Activated CD4-positive, alpha-beta T cell treated with anti-CD3 and anti-CD28 coated beads, Interleukin-2, amount 50 U/mL, for 48 hours (primary cell): ENCODE results near the gene UST.
"Not testable (repeated sequence)": the region's sequence is repeated elsewhere in the genome, so short reads cannot be mapped to it uniquely, and the experiment has no call there.

ENCODE experiments used
- DNase-seq, 2 experiments: peaks; one replicate each; pipeline ENCODE4 v3.0.0-alpha.2; 2020

UST gene

GRCh38 chr6:148769304-148769968 lies 22.6 kb downstream of the UST start:
- no peak for DNase-seq

GRCh38 chr6:148770408-148771211 lies 23.8 kb downstream of the UST start:
- no peak for DNase-seq

GRCh38 chr6:148771212-148771601 lies 24.4 kb downstream of the UST start:
- no peak for DNase-seq

- no peak for DNase-seq
Measured at GRCh38 chr6:148771896-148772554, 25.2 kb downstream of the UST start.

DNA sequence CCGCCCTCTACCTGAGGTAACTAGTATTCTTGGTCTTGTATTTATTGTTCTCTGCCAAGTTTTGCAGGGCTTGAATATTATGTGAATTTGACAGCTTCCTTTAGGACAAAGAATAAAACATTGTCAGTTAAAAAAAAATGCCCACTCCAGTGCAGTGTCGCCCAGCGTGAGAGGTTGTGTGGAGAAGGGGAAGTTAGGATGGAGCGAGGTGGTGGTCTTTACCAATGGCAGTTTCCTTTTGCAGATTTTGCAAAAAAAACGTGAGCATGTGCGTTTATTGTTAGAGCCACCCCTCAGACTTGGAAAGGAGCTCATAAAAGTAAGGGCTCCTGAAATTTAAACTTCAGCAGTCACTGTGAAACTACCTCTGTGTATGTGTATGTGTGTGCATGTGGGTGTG lies 28.3 kb downstream of the UST start:
- no peak for DNase-seq

DNA sequence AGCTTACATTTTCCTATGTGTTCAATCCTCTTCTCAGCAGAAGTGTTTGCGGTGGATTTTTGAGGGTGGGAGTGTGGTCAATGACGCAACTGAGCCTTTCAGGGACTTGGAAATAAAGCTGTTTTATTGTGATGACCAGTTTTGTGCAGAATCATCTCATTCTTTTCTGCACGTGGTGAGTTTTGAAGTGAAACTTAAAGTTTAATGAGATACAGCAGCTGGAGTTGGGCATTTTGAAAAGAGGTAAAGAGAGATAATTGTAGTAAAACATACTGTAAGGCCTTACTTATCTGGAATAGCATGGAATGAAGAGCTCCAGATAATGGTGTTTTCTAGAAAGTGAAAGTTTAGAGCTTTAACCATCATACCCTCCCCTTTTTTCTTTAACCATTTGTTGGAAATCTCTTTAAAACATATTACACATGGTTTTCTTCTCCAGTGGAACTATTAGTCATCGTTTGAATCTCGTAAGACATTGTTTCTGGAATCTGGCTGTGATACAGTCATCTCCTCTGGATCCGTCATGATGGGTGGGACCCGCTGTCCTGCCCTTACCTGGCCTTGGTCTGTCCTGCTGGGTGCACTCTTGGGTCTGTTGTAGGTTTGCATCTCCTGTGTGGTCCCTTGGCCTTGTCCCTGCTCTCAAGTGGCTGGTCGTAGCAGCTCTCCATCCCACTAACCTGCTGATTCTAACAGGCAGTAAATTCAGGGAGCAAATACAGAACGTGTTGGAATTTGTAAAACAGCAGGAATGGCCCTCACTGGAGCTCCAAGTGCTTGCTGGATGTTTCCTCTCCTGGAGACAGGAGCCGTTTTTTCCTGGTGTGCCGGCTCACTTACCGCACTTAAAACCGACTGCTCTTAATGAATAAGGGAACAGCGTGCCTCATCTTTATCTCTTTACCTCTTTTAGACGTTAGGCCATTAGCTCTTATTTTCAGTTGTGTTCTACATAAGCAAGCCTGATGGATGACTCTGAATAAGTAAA lies 29.8 kb downstream of the UST start:
- no peak for DNase-seq

- no peak for DNase-seq
Measured at GRCh38 chr6:148779142-148779562, 32.3 kb downstream of the UST start.

GRCh38 chr6:148780423-148780822 lies 33.6 kb downstream of the UST start:
- not testable (repeated sequence) for DNase-seq

DNA sequence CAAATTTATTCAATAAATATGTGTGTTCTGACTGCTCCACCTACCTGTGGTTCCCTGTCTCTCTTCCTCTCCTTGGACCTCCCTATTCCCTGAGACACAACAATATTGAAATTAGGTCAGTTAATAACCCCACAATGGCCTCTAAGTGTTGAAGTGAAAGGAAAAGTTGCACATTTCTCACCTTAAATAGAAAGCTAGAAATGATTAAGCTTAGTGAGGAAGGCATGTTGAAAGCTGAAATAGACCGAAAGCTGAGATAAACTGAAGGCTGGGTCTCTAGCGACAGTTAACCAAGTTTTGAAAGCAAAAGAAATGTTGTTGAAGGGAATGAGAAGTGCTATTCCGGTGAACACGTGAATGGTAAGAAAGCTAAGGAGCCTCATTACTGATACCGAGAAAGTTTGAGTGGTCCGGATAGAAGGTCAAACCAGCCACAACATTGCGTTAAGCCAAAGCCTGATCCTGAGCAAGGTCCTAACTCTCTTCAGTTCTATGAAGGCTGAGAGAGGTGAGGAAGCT lies 34.1 kb downstream of the UST start:
- no peak for DNase-seq

GRCh38 chr6:148789948-148790347 lies 43.1 kb downstream of the UST start:
- DNase-seq: no peak

DNA sequence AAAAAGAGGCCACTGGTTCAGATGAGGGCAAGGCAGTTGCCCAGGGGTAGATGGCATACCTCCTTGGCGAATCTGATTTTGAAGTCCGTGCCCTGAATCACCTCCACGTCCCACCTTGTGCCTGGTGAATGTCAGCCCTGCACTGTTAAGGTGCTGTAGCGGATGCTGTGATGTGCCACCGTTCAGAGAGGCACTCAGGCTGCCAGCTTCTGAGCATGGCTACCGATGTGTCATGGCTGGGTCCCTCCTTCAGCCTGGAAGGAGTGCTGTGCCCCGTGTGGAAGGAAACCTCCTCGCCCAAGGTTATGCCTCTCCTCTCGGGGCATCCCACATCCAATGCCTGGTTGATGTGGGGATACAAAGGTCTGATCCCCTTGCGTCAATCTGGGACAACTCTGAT lies 43.6 kb downstream of the UST start:
- DNase-seq: no peak

DNA sequence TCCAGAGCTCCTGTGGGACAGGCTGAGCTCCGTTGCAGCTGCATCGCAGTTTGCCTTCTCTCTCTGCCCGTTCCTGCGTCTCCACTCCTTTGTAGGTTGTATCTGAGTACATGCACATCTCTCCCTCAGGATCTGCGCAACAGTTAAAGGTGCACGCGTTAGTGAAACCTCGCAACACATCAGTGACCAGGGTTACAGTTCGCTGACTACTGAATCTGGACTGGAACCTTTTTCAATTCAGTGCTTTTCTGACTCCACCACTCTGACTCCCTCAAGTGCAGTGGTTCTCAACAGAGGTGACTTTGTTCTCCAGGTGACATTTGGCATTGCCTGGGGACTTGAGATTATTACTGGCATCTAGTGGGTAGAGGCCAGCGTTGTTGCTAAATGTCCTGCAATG lies 44.0 kb downstream of the UST start:
- no peak for DNase-seq

DNA sequence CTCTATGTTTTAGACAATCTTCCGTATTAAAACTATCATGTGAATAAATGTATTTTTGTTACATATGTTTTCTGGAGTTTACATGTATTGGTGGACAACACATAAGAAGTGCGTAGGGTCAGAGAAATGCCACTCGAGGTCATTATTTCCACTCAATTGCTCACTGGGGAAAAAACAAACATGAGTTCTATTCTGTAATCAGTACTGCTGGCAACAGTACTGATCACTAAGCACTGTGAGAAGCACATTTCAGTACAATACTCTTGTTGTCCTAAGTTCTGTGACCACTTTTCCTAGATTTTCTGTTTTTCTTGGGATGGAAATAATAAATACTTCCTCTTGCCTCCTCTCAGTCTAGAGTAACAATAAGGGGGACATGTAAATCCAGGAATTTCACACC lies 44.5 kb downstream of the UST start:
- no peak for DNase-seq

GRCh38 chr6:148793721-148794120 lies 46.9 kb downstream of the UST start:
- DNase-seq: no peak

DNA sequence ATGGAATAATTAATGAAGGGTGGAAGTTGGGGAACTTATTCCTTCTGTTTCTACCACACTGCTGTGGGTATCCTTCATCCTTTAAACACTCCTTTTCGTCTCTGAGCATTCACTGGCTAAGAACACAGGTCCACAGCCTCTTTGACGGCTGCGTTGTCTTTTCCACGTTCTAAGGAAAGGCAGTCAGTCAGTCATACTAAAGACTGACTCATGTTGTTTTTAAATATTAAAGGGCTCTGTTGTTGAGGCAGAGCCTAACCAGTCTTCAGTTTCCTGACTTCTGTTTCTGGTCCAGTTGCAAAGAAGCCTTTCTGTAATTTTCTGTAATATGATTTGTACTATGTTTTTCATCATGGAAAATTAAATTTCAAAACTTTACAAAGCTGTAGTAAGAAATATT lies 48.0 kb downstream of the UST start:
- no peak for DNase-seq

- DNase-seq: no peak
Measured at GRCh38 chr6:148795563-148795962, 48.7 kb downstream of the UST start.

- no peak for DNase-seq
Measured at GRCh38 chr6:148799647-148800046, 52.8 kb downstream of the UST start.

GRCh38 chr6:148800536-148800935 lies 53.7 kb downstream of the UST start:
- DNase-seq: no peak

- DNase-seq: no peak
Measured at GRCh38 chr6:148803979-148804378, 57.1 kb downstream of the UST start.

GRCh38 chr6:148805777-148806176 lies 58.9 kb downstream of the UST start:
- DNase-seq: no peak

DNA sequence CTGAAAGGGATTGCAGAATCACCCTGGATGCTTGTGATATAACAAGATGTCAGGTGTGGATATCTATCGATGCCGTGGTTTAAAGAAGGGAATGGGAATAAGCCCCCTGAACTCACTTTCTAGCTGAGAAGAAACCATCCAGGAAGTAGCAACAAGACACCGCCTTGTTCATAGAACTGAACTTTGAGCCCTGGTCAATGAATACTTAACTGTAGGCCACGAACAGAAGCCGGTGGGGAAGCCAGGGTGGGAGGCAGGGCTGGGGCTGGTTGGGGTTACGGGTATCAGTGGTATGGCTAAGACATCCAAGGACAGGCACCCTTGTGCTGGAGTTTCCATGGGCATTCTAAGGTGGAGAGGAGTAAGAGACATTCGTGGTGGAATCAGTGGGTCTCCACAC lies 61.0 kb downstream of the UST start:
- DNase-seq: no peak

DNA sequence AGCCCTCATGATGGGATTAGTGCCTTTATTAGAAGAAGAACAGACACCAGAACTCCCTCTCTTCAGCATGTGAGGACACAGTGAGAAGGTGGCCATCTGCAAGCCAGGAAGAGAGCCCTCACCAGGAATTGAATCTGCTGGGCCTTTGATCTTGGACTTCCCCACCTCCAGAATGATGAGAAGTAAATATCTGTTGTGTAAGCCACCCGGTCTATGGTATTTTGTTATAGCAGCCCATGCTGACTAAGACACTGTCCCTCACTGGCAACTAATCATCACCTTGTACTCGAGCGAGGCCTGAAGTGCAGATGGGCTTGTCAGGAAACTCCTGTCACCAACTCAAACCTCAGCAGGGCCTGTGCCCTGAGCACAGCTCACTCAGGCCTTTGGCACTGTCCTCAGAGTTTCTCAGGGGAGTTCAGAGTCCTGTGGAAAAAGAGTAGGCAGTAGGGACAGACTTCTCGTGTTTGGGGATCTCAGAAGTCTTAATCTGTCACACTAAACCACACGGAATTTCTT lies 62.0 kb downstream of the UST start:
- DNase-seq: no peak
